Measurements from ENCODE around the gene RERGL.
"Not testable (repeated sequence)": the region's sequence is repeated elsewhere in the genome, so short reads cannot be mapped to it uniquely, and the experiment has no call there.

Gene RERGL

GRCh38 chr12:18090093-18090492 lies at the start of gene RERGL:
TSS of gene RERGL (minus strand) at chr12:18090193. CDS start at chr12:18090140, 53 bp downstream.
- no peak for DNase-seq

- no peak for DNase-seq
Observed at GRCh38 chr12:18139254-18139653, 49.3 kb upstream of the RERGL start.

- no peak for DNase-seq
Observed at GRCh38 chr12:18135509-18135908, 45.5 kb upstream of the RERGL start.

GRCh38 chr12:18135086-18135485 lies 45.1 kb upstream of the RERGL start:
- no peak for DNase-seq

GRCh38 chr12:18130851-18131250 lies 40.9 kb upstream of the RERGL start:
- DNase-seq: no peak

- no peak for DNase-seq
Observed at GRCh38 chr12:18123707-18124106, 33.7 kb upstream of the RERGL start.

- no peak for DNase-seq
Observed at GRCh38 chr12:18120899-18121298, 30.9 kb upstream of the RERGL start.

GRCh38 chr12:18108611-18109010 lies 18.6 kb upstream of the RERGL start:
- DNase-seq: no peak

- DNase-seq: no peak
Observed at GRCh38 chr12:18103624-18104023, 13.6 kb upstream of the RERGL start.

GRCh38 chr12:18101043-18101442 lies 11.1 kb upstream of the RERGL start:
- DNase-seq: peak; percentile 18

GRCh38 chr12:18084080-18084479 lies 5.9 kb downstream of the RERGL start:
- no peak for DNase-seq

- no peak for DNase-seq
Observed at GRCh38 chr12:18079541-18080246, 10.3 kb downstream of the RERGL start.

- DNase-seq: no peak
Observed at GRCh38 chr12:18074001-18074400, 16.0 kb downstream of the RERGL start.

GRCh38 chr12:18072723-18073122 lies 17.3 kb downstream of the RERGL start:
- no peak for DNase-seq

- no peak for DNase-seq
Observed at GRCh38 chr12:18071336-18071735, 18.7 kb downstream of the RERGL start.

GRCh38 chr12:18068355-18068754 lies 21.6 kb downstream of the RERGL start:
- DNase-seq: no peak

GRCh38 chr12:18066666-18067065 lies 23.3 kb downstream of the RERGL start:
- DNase-seq: no peak

GRCh38 chr12:18062867-18063266 lies 27.1 kb downstream of the RERGL start:
- not testable (repeated sequence) for DNase-seq

GRCh38 chr12:18057051-18057450 lies 32.9 kb downstream of the RERGL start:
- DNase-seq: no peak

- no peak for DNase-seq
Observed at GRCh38 chr12:18054925-18055619, 34.9 kb downstream of the RERGL start.

GRCh38 chr12:18045446-18045992 lies 44.5 kb downstream of the RERGL start:
- no peak for DNase-seq

GRCh38 chr12:18040060-18040742 lies 49.8 kb downstream of the RERGL start:
- not testable (repeated sequence) for DNase-seq
